NCI-H1930 (cell line): ENCODE measurements around the gene GHITM.
A peak's percentile ranks its signal among the peaks of the same experiment; 100 is the strongest.
"Not testable (repeated sequence)": the region's sequence is repeated elsewhere in the genome, so short reads cannot be mapped to it uniquely, and the experiment has no call there.

Experiments used
- DNase-seq, 2 experiments: peaks; one replicate each; lab custom pipeline; 2025; lab: John Stamatoyannopoulos, UW

The GHITM gene

GRCh38 chr10:84139126-84140035, at the start of gene GHITM:
GHITM (plus strand) TSS chr10:84139509; CDS start chr10:84141501, 1,992 bp downstream.
- DNase-seq, result peak; percentile 87 to 91

GRCh38 chr10:84095811-84096497, 43.4 kb upstream of the GHITM start:
- no peak for DNase-seq

- DNase-seq, result no peak
Observed at GRCh38 chr10:84097787-84098353, 41.4 kb upstream of the GHITM start.

- DNase-seq, result no peak
Observed at GRCh38 chr10:84098667-84099066, 40.6 kb upstream of the GHITM start.

GRCh38 chr10:84101042-84101441, 38.3 kb upstream of the GHITM start:
- no peak for DNase-seq

- no peak for DNase-seq
Observed at GRCh38 chr10:84108797-84109196, 30.5 kb upstream of the GHITM start.

GRCh38 chr10:84109772-84110171, 29.5 kb upstream of the GHITM start:
- DNase-seq, result not testable (repeated sequence)

GRCh38 chr10:84113468-84113867, 25.8 kb upstream of the GHITM start:
- not testable (repeated sequence) for DNase-seq

GRCh38 chr10:84114088-84114667, 25.1 kb upstream of the GHITM start:
- no peak for DNase-seq

- not testable (repeated sequence) for DNase-seq
Observed at GRCh38 chr10:84117204-84117603, 22.1 kb upstream of the GHITM start.

- no peak for DNase-seq
Observed at GRCh38 chr10:84117686-84118394, 21.5 kb upstream of the GHITM start.

- DNase-seq, result no peak
Observed at GRCh38 chr10:84118395-84119006, 20.8 kb upstream of the GHITM start.

GRCh38 chr10:84123362-84123761, 15.9 kb upstream of the GHITM start:
- DNase-seq, result no peak

GRCh38 chr10:84125910-84126784, 13.2 kb upstream of the GHITM start:
- not testable (repeated sequence) for DNase-seq

- no peak for DNase-seq
Observed at GRCh38 chr10:84126785-84127167, 12.5 kb upstream of the GHITM start.

GRCh38 chr10:84135836-84136235, 3.5 kb upstream of the GHITM start:
- no peak for DNase-seq

GRCh38 chr10:84137811-84138210, 1.5 kb upstream of the GHITM start:
- no peak for DNase-seq

- no peak for DNase-seq
Observed at GRCh38 chr10:84138478-84139125, 707 bp upstream of the GHITM start.

- DNase-seq, result no peak
Observed at GRCh38 chr10:84140036-84140379, 699 bp downstream of the GHITM start.

GRCh38 chr10:84147347-84147746, 8.0 kb downstream of the GHITM start:
- DNase-seq, result no peak
